Left ventricle myocardium inferior (tissue), 1 donor: ENCODE measurements around the gene NETO2. TPM values are rescaled to one million over a fixed set of nuclear protein-coding genes. Genes with fewer than 3 reads are reported as not detected.

ENCODE experiments used
- DNase-seq: peaks from one replicate; pipeline ENCODE4 v3.0.0-alpha.2; 2020
- H3K27ac ChIP-seq: fragments of 200-600 bp; replicated peaks from 2 replicates; pipeline ENCODE4 v1.8.0; 2021
- H3K27me3 ChIP-seq: fragments of 200-600 bp; 2 replicates; pipeline ENCODE4 v1.8.0; 2021; ENCODE audit warnings: low read depth
- H3K36me3 ChIP-seq: fragments of 200-600 bp; 2 replicates; pipeline ENCODE4 v1.8.0; 2021
- H3K4me1 ChIP-seq: fragments of 200-600 bp; 2 replicates; pipeline ENCODE4 v1.8.0; 2021
- H3K4me3 ChIP-seq: fragments of 200-600 bp; 2 replicates; pipeline ENCODE4 v1.8.0; 2021; ENCODE audit warnings: mild to moderate bottlenecking, moderate library complexity
- H3K9me3 ChIP-seq: fragments of 200-600 bp; replicated peaks from 2 replicates; pipeline ENCODE4 v1.8.0; 2021
- CTCF ChIP-seq: fragments of 200-600 bp; IDR thresholded peaks from 2 replicates; pipeline ENCODE4 v1.8.0; 2021; ENCODE audit warnings: antibody characterized with exemption, mild to moderate bottlenecking, borderline replicate concordance
- intact Hi-C: fragments of 100-400 bp; cut with micrococcal nuclease; formaldehyde crosslinking; loops from one replicate; pipeline ENCODE4 v1.11.0; 2022
- total RNA-seq: library from RNA; stranded (reverse); fragmentation: NEBNext Ultra II Directional; extraction: Animal tissue kit (Norgen Biotek cat#: 25700); gene quantifications from one replicate; pipeline ENCODE4 v1.2.1, GENCODE V29; 2021
- donor health status: DM: no; HTN: yes; CAD: no; lungs with severe emphysema.

Gene NETO2
- total RNA-seq, 1 donor from 2014 or later = 4.4 TPM

GRCh38 chr16:47069313-47069712 is 74.4 kb downstream of the NETO2 start:
- no peak for DNase-seq
- H3K4me3 ChIP-seq = no peak overlapping the region
- intact Hi-C loops = no loop called here
- H3K27ac ChIP-seq = no peak overlapping the region
- H3K9me3 ChIP-seq = peaks cover 11% of the 10 kb centered on the region
- H3K36me3 ChIP-seq = no peaks in the 10 kb centered on the region
- no peaks in the 10 kb centered on the region for H3K27me3 ChIP-seq
- TF ChIP-seq CTCF = no peak
- H3K4me1 ChIP-seq = no peaks in the 10 kb centered on the region

GRCh38 chr16:47067203-47067602 is 76.5 kb downstream of the NETO2 start:
- no peaks in the 10 kb centered on the region for H3K36me3 ChIP-seq
- intact Hi-C loops = no loop called here
- no peak for TF ChIP-seq CTCF
- H3K27me3 ChIP-seq = no peaks in the 10 kb centered on the region
- H3K4me1 ChIP-seq = no peaks in the 10 kb centered on the region
- no peak overlapping the region for H3K27ac ChIP-seq
- no peak overlapping the region for H3K4me3 ChIP-seq
- H3K9me3 ChIP-seq = peaks cover 8% of the 10 kb centered on the region
- no peak for DNase-seq

- no peak overlapping the region for H3K27ac ChIP-seq
- TF ChIP-seq CTCF = no peak
- no peaks in the 10 kb centered on the region for H3K36me3 ChIP-seq
- H3K4me3 ChIP-seq = no peak overlapping the region
- no peaks in the 10 kb centered on the region for H3K4me1 ChIP-seq
- no peaks in the 10 kb centered on the region for H3K9me3 ChIP-seq
- intact Hi-C loops = no loop called here
- peaks cover 4% of the 10 kb centered on the region for H3K27me3 ChIP-seq
- no peak for DNase-seq
Observed at GRCh38 chr16:47065766-47066688, 77.7 kb downstream of the NETO2 start.

GRCh38 chr16:47064775-47065174 is 79.0 kb downstream of the NETO2 start:
- Histone ChIP-seq H3K4me3 (no peak overlapping the region), H3K27me3 (peaks cover 11% of the 10 kb centered on the region), H3K4me1 (no peaks in the 10 kb centered on the region), H3K9me3 (no peaks in the 10 kb centered on the region), H3K27ac (no peak overlapping the region), H3K36me3 (no peaks in the 10 kb centered on the region)
- no peak for DNase-seq
- TF ChIP-seq CTCF = no peak
- intact Hi-C loops = no loop called here

GRCh38 chr16:47063011-47063724 is 80.6 kb downstream of the NETO2 start:
- Histone ChIP-seq H3K9me3 (no peaks in the 10 kb centered on the region), H3K27me3 (peaks cover 11% of the 10 kb centered on the region), H3K36me3 (no peaks in the 10 kb centered on the region), H3K4me1 (no peaks in the 10 kb centered on the region), H3K27ac (no peak overlapping the region), H3K4me3 (no peak overlapping the region)
- intact Hi-C loops = no loop called here
- DNase-seq = no peak
- TF ChIP-seq CTCF = no peak
